BLaER1 (cell line): ENCODE measurements around the gene NEURL1.
A peak's percentile ranks its signal among the peaks of the same experiment; 100 is the strongest.

Experiments used
- H3K27ac ChIP-seq: shearing (Covaris generic); formaldehyde crosslinking; 2 replicates; pipeline ENCODE4 v1.8.1; 2022
- H3K27me3 ChIP-seq: shearing (Covaris generic); formaldehyde crosslinking; 2 replicates; pipeline ENCODE4 v1.8.1; 2022
- H3K36me3 ChIP-seq: shearing (Covaris generic); formaldehyde crosslinking; 2 replicates; pipeline ENCODE4 v1.8.1; 2022
- H3K4me1 ChIP-seq: shearing (Covaris generic); formaldehyde crosslinking; 2 replicates; pipeline ENCODE4 v1.8.1; 2022
- H3K4me2 ChIP-seq: shearing (Covaris generic); formaldehyde crosslinking; 2 replicates; pipeline ENCODE4 v1.8.1; 2022
- H3K4me3 ChIP-seq: shearing (Covaris generic); formaldehyde crosslinking; 2 replicates; pipeline ENCODE4 v1.8.1; 2022
- H3K9ac ChIP-seq: shearing (Covaris generic); formaldehyde crosslinking; 2 replicates; pipeline ENCODE4 v1.8.1; 2022
- H3K9me3 ChIP-seq: shearing (Covaris generic); formaldehyde crosslinking; 2 replicates; pipeline ENCODE4 v1.8.1; 2022
- H4K20me1 ChIP-seq: shearing (Covaris generic); formaldehyde crosslinking; 2 replicates; pipeline ENCODE4 v1.8.1; 2022
- Cebpa-rat ChIP-seq: shearing (Covaris generic); IDR thresholded peaks from 2 replicates; pipeline ENCODE4 v1.8.1; 2022

The NEURL1 gene, protein sequence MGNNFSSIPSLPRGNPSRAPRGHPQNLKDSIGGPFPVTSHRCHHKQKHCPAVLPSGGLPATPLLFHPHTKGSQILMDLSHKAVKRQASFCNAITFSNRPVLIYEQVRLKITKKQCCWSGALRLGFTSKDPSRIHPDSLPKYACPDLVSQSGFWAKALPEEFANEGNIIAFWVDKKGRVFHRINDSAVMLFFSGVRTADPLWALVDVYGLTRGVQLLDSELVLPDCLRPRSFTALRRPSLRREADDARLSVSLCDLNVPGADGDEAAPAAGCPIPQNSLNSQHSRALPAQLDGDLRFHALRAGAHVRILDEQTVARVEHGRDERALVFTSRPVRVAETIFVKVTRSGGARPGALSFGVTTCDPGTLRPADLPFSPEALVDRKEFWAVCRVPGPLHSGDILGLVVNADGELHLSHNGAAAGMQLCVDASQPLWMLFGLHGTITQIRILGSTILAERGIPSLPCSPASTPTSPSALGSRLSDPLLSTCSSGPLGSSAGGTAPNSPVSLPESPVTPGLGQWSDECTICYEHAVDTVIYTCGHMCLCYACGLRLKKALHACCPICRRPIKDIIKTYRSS

DNA sequence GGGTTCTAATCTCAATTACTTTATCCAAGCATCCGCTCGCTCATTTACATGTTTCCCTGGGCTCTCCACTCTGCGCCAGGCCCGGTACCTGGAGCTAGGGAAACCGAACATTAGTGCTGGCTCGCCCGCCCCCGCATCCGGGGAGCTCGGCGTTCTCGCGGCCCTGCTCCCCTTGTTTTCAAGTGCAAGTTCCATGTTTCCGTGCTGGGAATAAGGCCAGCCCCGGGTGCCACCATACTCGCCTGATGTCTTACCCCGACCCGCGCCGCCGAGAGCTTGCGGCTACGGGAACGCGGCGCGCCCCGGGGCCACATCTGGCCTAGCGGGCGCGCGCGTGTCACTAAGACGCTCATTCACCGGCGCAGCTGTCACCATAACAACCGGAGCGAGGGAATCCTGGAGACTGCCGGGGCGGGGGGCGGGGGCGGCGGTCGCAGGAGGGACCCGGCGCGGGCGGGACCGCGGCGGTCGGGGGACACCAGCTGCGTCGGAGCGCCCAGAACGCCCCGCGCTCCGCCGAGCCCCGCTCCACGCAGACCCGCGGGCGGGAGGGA is at the start of gene NEURL1:
NEURL1 (plus strand) TSS at position 344 of the 554 bp plus-strand sequence. CDS start 683 bp downstream, outside the sequence.
- Histone ChIP-seq H3K27ac (no peak within 1 kb of the TSS), H3K36me3 (no peaks in the 10 kb centered on the region), H4K20me1 (peaks cover 27% of the 10 kb centered on the region), H3K4me3 (peak within 1 kb of the TSS; percentile 72), H3K9ac (peak within 1 kb of the TSS; percentile 45; the same call in 1 of the 2 replicates), H3K4me1 (peaks cover 30% of the 10 kb centered on the region), H3K4me2 (peak within 1 kb of the TSS; percentile 98), H3K9me3 (no peaks in the 10 kb centered on the region), H3K27me3 (peaks cover 66% of the 10 kb centered on the region)
- TF ChIP-seq Cebpa-rat = no peak

GRCh38 chr10:103444478-103444877 is 49.0 kb upstream of the NEURL1 start:
- H3K27me3 ChIP-seq = no peaks in the 10 kb centered on the region
- no peak overlapping the region for H3K9ac ChIP-seq
- no peaks in the 10 kb centered on the region for H3K9me3 ChIP-seq
- peaks cover 26% of the 10 kb centered on the region for H3K4me1 ChIP-seq
- no peak overlapping the region for H3K27ac ChIP-seq
- TF ChIP-seq Cebpa-rat = no peak
- peaks cover 54% of the 10 kb centered on the region for H4K20me1 ChIP-seq
- H3K4me2 ChIP-seq = no peak overlapping the region
- peaks cover 100% of the 10 kb centered on the region for H3K36me3 ChIP-seq
- H3K4me3 ChIP-seq = no peak overlapping the region

GRCh38 chr10:103445366-103445765 is 48.1 kb upstream of the NEURL1 start:
- peaks cover 96% of the 10 kb centered on the region for H3K36me3 ChIP-seq

DNA sequence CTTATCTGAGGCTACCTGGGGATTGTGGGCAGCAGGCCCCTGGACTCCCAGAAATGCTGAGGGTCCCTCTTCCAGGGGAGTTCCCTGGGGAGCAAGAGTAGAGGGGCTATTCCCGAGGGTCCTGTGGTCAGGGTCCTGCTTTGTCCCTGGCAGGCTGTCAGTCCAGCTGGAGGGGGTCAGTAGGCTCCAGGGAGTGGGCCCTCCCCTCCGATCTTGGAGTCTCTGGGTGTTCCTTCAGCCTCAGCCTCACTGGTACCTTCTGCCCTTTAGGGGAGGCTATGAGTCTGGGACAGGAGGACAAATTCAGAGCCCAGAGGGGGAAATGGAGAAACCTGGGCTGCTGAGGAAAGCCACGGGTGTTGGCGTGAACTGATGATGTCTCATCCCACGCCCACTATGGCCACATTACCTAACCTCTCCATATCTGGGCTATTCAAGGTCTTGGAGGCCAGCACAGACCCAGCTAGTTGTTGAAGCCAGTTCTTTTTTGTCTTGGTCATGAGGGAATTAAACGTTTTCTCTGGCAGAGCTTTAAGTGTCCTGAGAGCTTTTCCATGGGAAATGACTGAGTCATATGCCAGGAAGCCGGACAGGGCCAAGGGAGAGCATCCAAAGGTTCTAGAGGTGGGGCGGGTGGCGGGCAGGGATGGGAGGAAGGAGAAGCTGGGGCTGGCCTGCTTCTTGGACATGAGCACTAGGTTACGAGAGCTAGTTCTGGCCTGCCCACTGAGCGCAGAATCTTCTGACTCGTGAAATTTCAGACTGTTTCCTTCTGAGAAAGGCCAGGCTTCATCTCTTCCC is 47.5 kb upstream of the NEURL1 start:
- no peaks in the 10 kb centered on the region for H3K9me3 ChIP-seq
- H3K27ac ChIP-seq = no peak overlapping the region
- peaks cover 41% of the 10 kb centered on the region for H3K4me1 ChIP-seq
- no peak overlapping the region for H3K9ac ChIP-seq
- H3K27me3 ChIP-seq = no peaks in the 10 kb centered on the region
- peaks cover 90% of the 10 kb centered on the region for H3K36me3 ChIP-seq
- no peak overlapping the region for H3K4me3 ChIP-seq
- H4K20me1 ChIP-seq = peaks cover 64% of the 10 kb centered on the region
- no peak overlapping the region for H3K4me2 ChIP-seq
- TF ChIP-seq Cebpa-rat = no peak

More at GRCh38 chr10:103445366-103445765, 48.1 kb upstream of the NEURL1 start:
- no peak overlapping the region for H3K9ac ChIP-seq
- no peak overlapping the region for H3K27ac ChIP-seq
- TF ChIP-seq Cebpa-rat = no peak
- H3K4me3 ChIP-seq = no peak overlapping the region
- peaks cover 35% of the 10 kb centered on the region for H3K4me1 ChIP-seq
- H3K27me3 ChIP-seq = no peaks in the 10 kb centered on the region
- H4K20me1 ChIP-seq = peaks cover 62% of the 10 kb centered on the region
- no peak overlapping the region for H3K4me2 ChIP-seq
- H3K9me3 ChIP-seq = no peaks in the 10 kb centered on the region

DNA sequence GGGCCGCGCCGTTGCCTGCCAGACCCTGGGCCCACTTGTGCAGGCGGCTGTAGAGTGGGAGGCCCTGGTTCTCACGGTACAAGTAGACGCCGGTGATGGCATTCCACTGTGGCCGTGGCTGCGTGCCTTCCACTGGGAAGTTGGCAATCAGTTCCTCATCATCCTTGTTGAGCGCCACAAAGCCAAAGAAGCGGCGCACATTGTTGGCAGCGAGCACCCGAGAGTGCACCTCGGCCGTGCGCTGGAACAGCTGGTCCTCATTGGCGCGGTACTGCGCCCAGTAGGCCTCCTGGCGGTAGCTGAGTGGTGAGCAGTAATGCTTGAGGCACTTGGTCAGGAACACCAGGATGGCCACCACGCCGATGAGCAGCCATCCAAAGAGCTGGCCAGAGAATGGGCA is 46.3 kb upstream of the NEURL1 start:
- Histone ChIP-seq H3K4me1 (peaks cover 51% of the 10 kb centered on the region), H3K9ac (no peak overlapping the region), H3K27ac (0 out of 2 replicates have a peak overlapping the region, but pooled peaks have one; percentile 22), H4K20me1 (peaks cover 64% of the 10 kb centered on the region), H3K4me3 (no peak overlapping the region), H3K9me3 (no peaks in the 10 kb centered on the region), H3K4me2 (peak overlapping the region; percentile 42), H3K36me3 (peaks cover 78% of the 10 kb centered on the region), H3K27me3 (no peaks in the 10 kb centered on the region)
- TF ChIP-seq Cebpa-rat = no peak

DNA sequence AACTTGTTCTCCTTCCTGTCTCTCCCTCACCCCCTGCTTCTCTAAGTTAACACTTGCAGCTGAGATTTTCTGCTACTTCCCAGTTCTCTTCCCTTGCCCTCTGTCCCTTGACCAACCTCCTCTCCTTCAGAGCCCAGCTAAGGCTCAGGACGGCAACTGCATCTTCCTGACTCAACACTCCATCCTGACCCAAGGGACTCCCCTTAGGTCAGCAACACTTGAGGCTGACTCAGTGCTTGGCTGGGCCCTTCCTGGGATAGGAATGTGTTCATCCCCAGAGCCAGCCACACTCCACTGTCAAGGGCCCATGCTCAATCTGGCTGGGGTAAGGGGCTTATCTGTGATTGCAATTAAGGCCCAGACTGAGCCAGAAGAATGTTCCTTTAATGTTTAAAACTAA is 44.8 kb upstream of the NEURL1 start:
- Histone ChIP-seq H4K20me1 (peaks cover 60% of the 10 kb centered on the region), H3K4me2 (peak overlapping the region; percentile 100), H3K9ac (no peak overlapping the region), H3K4me1 (peaks cover 63% of the 10 kb centered on the region), H3K36me3 (peaks cover 62% of the 10 kb centered on the region), H3K9me3 (no peaks in the 10 kb centered on the region), H3K27me3 (no peaks in the 10 kb centered on the region), H3K27ac (0 out of 2 replicates have a peak overlapping the region, but pooled peaks have one; percentile 2), H3K4me3 (no peak overlapping the region)
- TF ChIP-seq Cebpa-rat = no peak

GRCh38 chr10:103449208-103450144 is 44.0 kb upstream of the NEURL1 start:
- TF ChIP-seq Cebpa-rat = no peak
- Histone ChIP-seq H3K36me3 (peaks cover 55% of the 10 kb centered on the region), H3K4me3 (0 out of 2 replicates have a peak overlapping the region, but pooled peaks have one; percentile 16), H4K20me1 (peaks cover 53% of the 10 kb centered on the region), H3K27ac (peak overlapping the region; percentile 84), H3K27me3 (no peaks in the 10 kb centered on the region), H3K4me2 (peak overlapping the region; percentile 100), H3K9me3 (no peaks in the 10 kb centered on the region), H3K9ac (0 out of 2 replicates have a peak overlapping the region, but pooled peaks have one; percentile 84), H3K4me1 (peaks cover 68% of the 10 kb centered on the region)

- Histone ChIP-seq H3K36me3 (peaks cover 47% of the 10 kb centered on the region), H3K9me3 (no peaks in the 10 kb centered on the region), H3K27ac (peak overlapping the region; percentile 84), H3K4me2 (peak overlapping the region; percentile 100), H4K20me1 (peaks cover 46% of the 10 kb centered on the region), H3K27me3 (no peaks in the 10 kb centered on the region), H3K4me1 (peaks cover 68% of the 10 kb centered on the region), H3K4me3 (peak overlapping the region; percentile 83), H3K9ac (peak overlapping the region; percentile 84)
- TF ChIP-seq Cebpa-rat = no peak
These were observed 43.3 kb upstream of the NEURL1 start for GRCh38 chr10:103450201-103450695.
